Gastroesophageal sphincter (tissue), 3 donors: Measurements from ENCODE around the gene VRK3.

Experiments
- CTCF ChIP-seq, 4 experiments: fragments of 200-600 bp in 2 of 4; fragments of 450-650 bp in 2 of 4; sonication (generic) in 1 of 4; IDR thresholded peaks; one replicate each; pipeline ENCODE4 v1.5.1; 2017 to 2019; ENCODE audit warnings: antibody characterized with exemption in 4 of 4, mild to moderate bottlenecking in 2 of 4, moderate library complexity in 2 of 4
- EP300 ChIP-seq: sonication (generic); formaldehyde crosslinking; IDR thresholded peaks from one replicate; pipeline ENCODE4 v1.6.1; 2017; ENCODE audit warnings: antibody characterized with exemption, mild to moderate bottlenecking
- POLR2A ChIP-seq, 2 donors: fragments of 450-650 bp; IDR thresholded peaks; one replicate each; pipeline ENCODE4 v1.6.1; 2017; ENCODE audit warnings: antibody characterized with exemption in 2 of 2, mild to moderate bottlenecking in 2 of 2, moderate library complexity in 1 of 2
- POLR2AphosphoS5 ChIP-seq: sonication (generic); formaldehyde crosslinking; IDR thresholded peaks from one replicate; pipeline ENCODE4 v1.6.1; 2017; ENCODE audit warnings: antibody characterized with exemption

GRCh38 chr19:50058425-50058824 is 33.3 kb upstream of the VRK3 start:
- no peak for TF ChIP-seq CTCF (IDR thresholded peaks at IDR 0.05)
- no peak for TF ChIP-seq POLR2AphosphoS5
- TF ChIP-seq POLR2A (IDR thresholded peaks at IDR 0.05) = no peak
- no peak for TF ChIP-seq EP300
